H1 (cell line): ENCODE data around the gene TUBGCP2. TPM values are rescaled to one million over a fixed set of nuclear protein-coding genes. Genes with fewer than 3 reads are reported as not detected.

ENCODE experiments used
- CTCF ChIA-PET: fragments of 300-600 bp; sonication (Branson Sonifier 250); formaldehyde crosslinking; loops from one replicate; lab custom pipeline; 2021; ENCODE audit not compliant: partially characterized antibody; lab: Charles Lee
- POLR2A ChIA-PET: fragments of 300-600 bp; sonication (Branson Sonifier 250); formaldehyde crosslinking; loops from one replicate; lab custom pipeline; 2021; ENCODE audit warnings: inconsistent platforms; ENCODE audit not compliant: partially characterized antibody; lab: Charles Lee
- DNase-seq, 2 experiments: peaks; one replicate each; pipeline versions ENCODE4 v3.0.0 to v3.0.0-alpha.2; 2010 to 2022; ENCODE audit warnings: low spot score in 2 of 2, low read depth in 1 of 2, mixed read lengths in 1 of 2
- FAIRE-seq: peaks from 2 replicates; lab custom pipeline; 2011; peaks lifted over from hg19 to GRCh38; lab: Jason Lieb, UNC
- H2AFZ ChIP-seq: 2 replicates; pipeline ENCODE4 v1.8.1; 2012; ENCODE audit warnings: low read length, inconsistent platforms
- H2AK5ac ChIP-seq: 2 replicates; pipeline ENCODE4 v1.6.1; 2013; ENCODE audit warnings: low read depth, low read length
- H2BK120ac ChIP-seq: replicated peaks from 2 replicates; pipeline ENCODE3; 2013; ENCODE audit warnings: low read depth, low read length, inconsistent platforms
- H2BK12ac ChIP-seq: 2 replicates; pipeline ENCODE4 v1.6.1; 2013; ENCODE audit warnings: low read depth, low read length
- H2BK15ac ChIP-seq: 2 replicates; pipeline ENCODE4 v1.6.1; 2013; ENCODE audit warnings: low read length
- H2BK20ac ChIP-seq: 2 replicates; pipeline ENCODE4 v1.6.1; 2013; ENCODE audit warnings: low read length
- H2BK5ac ChIP-seq: 2 replicates; pipeline ENCODE4 v1.6.1; 2013; ENCODE audit warnings: low read depth, low read length
- H3K14ac ChIP-seq: 2 replicates; pipeline ENCODE4 v1.6.1; 2013; ENCODE audit warnings: inconsistent platforms; ENCODE audit not compliant: insufficient read length
- H3K18ac ChIP-seq: 2 replicates; pipeline ENCODE4 v1.6.1; 2013; ENCODE audit warnings: low read length; ENCODE audit errors: extremely low read depth
- H3K23ac ChIP-seq: 2 replicates; pipeline ENCODE4 v1.6.1; 2013; ENCODE audit warnings: inconsistent platforms; ENCODE audit not compliant: insufficient read length
- H3K23me2 ChIP-seq: 2 replicates; pipeline ENCODE4 v1.6.1; 2013; ENCODE audit warnings: low read depth, low read length
- H3K27ac ChIP-seq: 2 replicates; pipeline ENCODE4 v1.6.1; 2011; ENCODE audit warnings: low read depth, low read length, inconsistent platforms
- H3K27me3 ChIP-seq, 4 experiments: replicated peaks in 1 of 4; 1 replicate in 1 of 4; 2 replicates in 3 of 4; pipeline versions ENCODE4 v1.6.1 to v1.8.1; 2011 to 2013; ENCODE audit warnings: low read length in 3 of 4, mild to moderate bottlenecking in 3 of 4, inconsistent platforms in 2 of 4, mixed read lengths in 2 of 4, moderate library complexity in 1 of 4; ENCODE audit not compliant: control insufficient read depth in 3 of 4, insufficient read depth in 3 of 4; ENCODE audit errors: extremely low read depth in 1 of 4
- H3K36me3 ChIP-seq, 4 experiments: 2 replicates each; pipeline versions ENCODE4 v1.6.1 to v1.8.1; 2011 to 2013; ENCODE audit warnings: mild to moderate bottlenecking in 4 of 4, low read length in 3 of 4, moderate library complexity in 2 of 4, control low read depth in 1 of 4, inconsistent platforms in 1 of 4; ENCODE audit not compliant: insufficient read depth in 4 of 4, control insufficient read depth in 2 of 4
- H3K4ac ChIP-seq: replicated peaks from 2 replicates; pipeline ENCODE3; 2013; ENCODE audit warnings: low read length, low read depth, mixed read lengths, inconsistent platforms; ENCODE audit not compliant: insufficient read length
- H3K4me1 ChIP-seq, 4 experiments: replicated peaks in 1 of 4; 1 replicate in 1 of 4; 2 replicates in 3 of 4; pipeline versions ENCODE4 v1.6.1 to v1.8.1; 2011 to 2013; ENCODE audit warnings: low read length in 3 of 4, inconsistent platforms in 2 of 4, mixed read lengths in 1 of 4; ENCODE audit not compliant: insufficient read depth in 4 of 4, control insufficient read depth in 3 of 4
- H3K4me2 ChIP-seq, 2 experiments: 2 replicates each; pipeline versions ENCODE4 v1.6.1 to v1.8.1; 2011 to 2013; ENCODE audit warnings: low read depth in 2 of 2, low read length in 2 of 2, control low read depth in 1 of 2, inconsistent platforms in 1 of 2, mild to moderate bottlenecking in 1 of 2; ENCODE audit not compliant: insufficient read depth in 1 of 2
- H3K4me3 ChIP-seq, 4 experiments: fragments of 200-600, 300-600 bp in 1 of 4; sonication (generic), shearing (Covaris generic), sonication (Bioruptor Twin) in 1 of 4; 2 replicates each; pipeline versions ENCODE4 v1.5.1 to v1.8.1; 2011 to 2016; ENCODE audit warnings: low read length in 4 of 4, low read depth in 3 of 4, control low read depth in 2 of 4, inconsistent platforms in 2 of 4, mild to moderate bottlenecking in 2 of 4, mixed read lengths in 1 of 4, moderate library complexity in 1 of 4; ENCODE audit not compliant: insufficient read depth in 2 of 4; ENCODE audit errors: extremely low read depth in 1 of 4
- H3K56ac ChIP-seq: replicated peaks from 2 replicates; pipeline ENCODE3; 2013; ENCODE audit warnings: low read depth, mild to moderate bottlenecking, mixed read lengths, low read length, inconsistent platforms; ENCODE audit not compliant: insufficient read length
- H3K79me1 ChIP-seq: 2 replicates; pipeline ENCODE4 v1.6.1; 2013; ENCODE audit warnings: low read depth, low read length, control low read depth
- H3K79me2 ChIP-seq, 2 experiments: 2 replicates each; pipeline versions ENCODE4 v1.6.1 to v1.8.1; 2012 to 2013; ENCODE audit warnings: low read length in 2 of 2, mild to moderate bottlenecking in 2 of 2, inconsistent platforms in 1 of 2; ENCODE audit not compliant: insufficient read depth in 2 of 2, control insufficient read depth in 1 of 2
- H3K9ac ChIP-seq, 4 experiments: replicated peaks in 1 of 4; 1 replicate in 1 of 4; 2 replicates in 3 of 4; pipeline versions ENCODE4 v1.6.1 to v1.8.1; 2011 to 2013; ENCODE audit warnings: low read depth in 3 of 4, low read length in 3 of 4, control low read depth in 2 of 4, mild to moderate bottlenecking in 2 of 4, moderate library complexity in 2 of 4, inconsistent platforms in 1 of 4; ENCODE audit errors: extremely low read depth in 1 of 4
- H3K9me3 ChIP-seq, 2 experiments: 2 replicates each; pipeline versions ENCODE4 v1.6.1 to v1.8.1; 2012 to 2013; ENCODE audit warnings: mild to moderate bottlenecking in 2 of 2, moderate library complexity in 2 of 2, control low read depth in 1 of 2, inconsistent platforms in 1 of 2, low read depth in 1 of 2, low read length in 1 of 2, mixed read lengths in 1 of 2; ENCODE audit not compliant: insufficient read depth in 2 of 2
- H4K20me1 ChIP-seq, 2 experiments: replicated peaks in 1 of 2; 2 replicates each; pipeline versions ENCODE3 to v1.8.1; 2011 to 2013; ENCODE audit warnings: inconsistent platforms in 2 of 2, low read length in 2 of 2, mild to moderate bottlenecking in 1 of 2; ENCODE audit not compliant: insufficient read depth in 2 of 2, control insufficient read depth in 1 of 2
- H4K5ac ChIP-seq: 2 replicates; pipeline ENCODE4 v1.6.1; 2013; ENCODE audit warnings: low read length, low read depth, mixed read lengths, inconsistent platforms; ENCODE audit not compliant: insufficient read length
- H4K8ac ChIP-seq: 2 replicates; pipeline ENCODE4 v1.8.0; 2013; ENCODE audit warnings: mild to moderate bottlenecking, moderate library complexity, low read length, inconsistent platforms; ENCODE audit not compliant: insufficient read depth; ENCODE audit errors: extremely low read depth
- H4K91ac ChIP-seq: replicated peaks from 2 replicates; pipeline ENCODE3; 2013; ENCODE audit warnings: low read length, mixed read lengths, inconsistent platforms; ENCODE audit not compliant: insufficient read length
- BACH1 ChIP-seq: IDR thresholded peaks from 2 replicates; pipeline ENCODE4 v1.6.1; 2012; ENCODE audit warnings: low read length, improper control_type of control experiment
- CHD2 ChIP-seq: IDR thresholded peaks from 2 replicates; pipeline ENCODE4 v1.6.1; 2012; ENCODE audit warnings: low read length, improper control_type of control experiment
- CREB1 ChIP-seq: IDR thresholded peaks from 2 replicates; pipeline ENCODE4 v1.6.1; 2012; ENCODE audit warnings: inconsistent platforms
- EP300 ChIP-seq, 2 experiments: IDR thresholded peaks; 1 replicate in 1 of 2; 2 replicates in 1 of 2; pipeline ENCODE4 v1.6.1; 2011 to 2012; ENCODE audit warnings: low read depth in 2 of 2, low read length in 2 of 2, mild to moderate bottlenecking in 2 of 2, borderline replicate concordance in 1 of 2, inconsistent platforms in 1 of 2, moderate library complexity in 1 of 2
- EZH2 ChIP-seq: fragments of 200-600 bp; sonication (generic); IDR thresholded peaks from 2 replicates; pipeline ENCODE4 v1.7.1; 2012; ENCODE audit warnings: low read depth, mild to moderate bottlenecking, moderate library complexity, low read length, inconsistent platforms; ENCODE audit not compliant: severe bottlenecking
- HDAC2 ChIP-seq, 2 experiments: fragments of 300-600 bp in 1 of 2; sonication (generic) in 1 of 2; IDR thresholded peaks; 2 replicates each; pipeline ENCODE4 v1.6.1; 2011 to 2012; ENCODE audit warnings: low read depth in 2 of 2, low read length in 2 of 2, mild to moderate bottlenecking in 2 of 2, moderate library complexity in 2 of 2, borderline replicate concordance in 1 of 2, inconsistent platforms in 1 of 2
- JUND ChIP-seq: IDR thresholded peaks from 2 replicates; pipeline ENCODE4 v1.6.1; 2011; ENCODE audit warnings: mild to moderate bottlenecking, improper control_type of control experiment, low read length
- POLR2AphosphoS5 ChIP-seq: IDR thresholded peaks from 2 replicates; pipeline ENCODE4 v1.6.1; 2011; ENCODE audit warnings: low read depth, low read length
- SIN3A ChIP-seq, 2 experiments: IDR thresholded peaks in 1 of 2; conservative IDR thresholded peaks in 1 of 2; 2 replicates each; pipeline ENCODE4 v1.6.1; 2011 to 2012; ENCODE audit warnings: low read length in 2 of 2, improper control_type of control experiment in 1 of 2, low read depth in 1 of 2, mild to moderate bottlenecking in 1 of 2
- ZNF274 ChIP-seq: IDR thresholded peaks from 2 replicates; pipeline ENCODE4 v1.7.0; 2012; ENCODE audit warnings: low read length, borderline replicate concordance; ENCODE audit errors: extremely low read depth
- WGBS, 2 experiments: shearing (Covaris generic) in 1 of 2; methylation state at CpG; one replicate each; pipeline versions ENCODE4 v1.1.6 to v1.1.7; 2013 to 2015; ENCODE audit warnings: low lambda C conversion rate in 2 of 2, mixed read lengths in 2 of 2, inconsistent platforms in 1 of 2, low coverage in 1 of 2, missing lambda C conversion rate in 1 of 2; ENCODE audit not compliant: insufficient replicate concordance in 2 of 2, insufficient coverage in 1 of 2, insufficient read length in 1 of 2; ENCODE audit errors: extremely low coverage in 1 of 2, missing lambda C conversion rate in 1 of 2; 5-methylcytosine and 5-hydroxymethylcytosine counted together
- polyA plus RNA-seq, 7 experiments: library from polyadenylated mRNA; depleted of rRNA in 3 of 7; stranded (reverse) in 5 of 7; unstranded in 2 of 7; fragments of >200 nt in 5 of 7; fragments of 200-250 nt in 2 of 7; gene quantifications; 1 replicate in 5 of 7; 2 replicates in 1 of 7; 4 replicates in 1 of 7; pipeline versions ENCODE4 v1.2.1 to v1.2.3, GENCODE V29; 2011 to 2013; ENCODE audit warnings: missing spikeins in 2 of 7, mixed read lengths in 2 of 7
- total RNA-seq: library from RNA; stranded (reverse); fragmentation: NEBNext Ultra II Directional; extraction: Animal tissue kit (Norgen Biotek cat#: 25700); gene quantifications from 2 replicates; pipeline ENCODE4 v1.2.1, GENCODE V29; 2021
- TF ChIP-seq, protein P1 (sequence below): IDR thresholded peaks from 2 replicates; pipeline ENCODE4 v1.6.1; 2011; ENCODE audit warnings: low read length, improper control_type of control experiment

The TUBGCP2 gene
- total and polyA plus RNA-seq, 2 of the 8 experiments (the other 6 are each of a cell fraction or from before 2014, with no cell fraction given), result 34.9 to 51.9 TPM

DNA sequence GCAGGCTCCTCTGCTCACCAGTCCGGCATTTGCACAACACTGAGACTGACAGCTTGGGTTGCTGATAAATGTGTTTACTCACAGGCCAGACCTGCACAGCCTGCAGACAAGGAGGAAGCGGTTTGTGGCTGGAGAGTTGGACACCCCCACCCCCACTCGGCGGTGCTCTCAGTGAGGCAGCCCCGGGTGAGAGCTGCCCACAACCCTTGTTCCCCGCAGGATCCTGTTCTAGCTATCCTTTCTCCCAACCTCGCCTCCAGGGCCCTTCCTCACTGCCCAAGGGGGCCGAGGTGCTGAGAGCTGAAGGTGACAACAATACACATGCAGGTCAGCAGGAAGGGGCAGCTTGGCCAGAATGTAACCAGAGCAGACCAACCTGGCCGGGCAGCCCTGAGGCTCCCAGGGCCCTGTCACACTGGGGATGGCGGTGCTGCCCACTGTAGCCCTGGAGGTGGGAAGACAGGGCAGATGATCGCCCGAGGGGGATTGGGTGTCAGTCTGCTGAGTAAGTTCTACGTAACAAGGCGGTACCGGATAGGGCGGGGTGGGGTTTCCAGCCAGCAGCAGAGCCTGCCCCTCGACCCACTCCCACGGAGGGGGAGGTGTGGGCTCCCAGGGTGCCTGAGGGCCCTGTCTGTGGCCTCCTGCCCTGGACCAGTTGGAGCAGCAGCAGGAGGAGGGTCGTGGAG, 30.0 kb downstream of the TUBGCP2 start:
- Histone ChIP-seq H3K4me1 (peaks cover 0 to 13% (median 7%) of the 10 kb centered on the region in 4 experiments; a peak in 5 of 7 replicates), H3K36me3 (peaks cover 4 to 22% (median 14%) of the 10 kb centered on the region in 4 experiments; a peak in 6 of 8 replicates), H3K79me1 (no peaks in the 10 kb centered on the region), H4K5ac (no peak overlapping the region), H4K20me1 (peaks cover 0 to 6% of the 10 kb centered on the region in 2 experiments), H4K8ac (0 out of 2 replicates have a peak overlapping the region, but pooled peaks have one; percentile 20), H2BK20ac (no peak overlapping the region), H3K79me2 (no peaks in the 10 kb centered on the region), H3K14ac (no peak overlapping the region), H3K9me3 (no peaks in the 10 kb centered on the region), H3K23me2 (peaks cover 5% of the 10 kb centered on the region; the same call in 1 of the 2 replicates), H2BK15ac (no peak overlapping the region), H3K23ac (no peak overlapping the region), H3K18ac (no peak overlapping the region), H3K56ac (no peak overlapping the region), H3K27me3 (peaks cover 0 to 7% (median 4%) of the 10 kb centered on the region in 4 experiments; a peak in 6 of 7 replicates), H3K4ac (no peak overlapping the region), H3K4me2 (no peak overlapping the region), H2BK5ac (no peak overlapping the region), H2AFZ (no peak overlapping the region), H3K9ac (no peak overlapping the region), H3K27ac (no peak overlapping the region), H3K4me3 (no peak overlapping the region), H2BK12ac (no peak overlapping the region), H4K91ac (no peak overlapping the region), H2AK5ac (no peak overlapping the region), H2BK120ac (no peak overlapping the region)
- POLR2A ChIA-PET, result interaction anchor here (0.8 to 2.4 kb wide), 5 partner anchors 11 to 65 kb away, joined by 3 to 7 read pairs (median 3); no protein-coding TSS in a partner anchor
- FAIRE-seq, result no peak
- WGBS, 2 experiments, result 93% methylated on average over 18 of the region's 19 CpGs; no CpG with 5 or more reads in 1 of the 2 experiments
- CTCF ChIA-PET, result interaction anchor here (0.6 to 1.8 kb wide), 6 partner anchors 12 to 339 kb away, joined by 3 to 4 read pairs (median 4); no protein-coding TSS in a partner anchor
- DNase-seq, result no peak
- TF ChIP-seq CREB1 (no peak), CHD2 (no peak), JUND (no peak), POLR2AphosphoS5 (no peak), ZNF274 (no peak), SIN3A (conservative IDR thresholded peaks at IDR 0.05 in 1 of 2, IDR thresholded peaks at IDR 0.05 in 1 of 2; ENCODE audit: low read depth in 1 of 2, low read length in 2 of 2) (no peak), EP300 (IDR thresholded peaks at IDR 0.05; ENCODE audit: borderline replicate concordance in 1 of 2, low read depth in 2 of 2, low read length in 2 of 2) (no peak), BACH1 (no peak), EZH2 (no peak), HDAC2 (IDR thresholded peaks at IDR 0.05; ENCODE audit: borderline replicate concordance in 1 of 2, low read depth in 2 of 2, low read length in 2 of 2) (no peak)
- TF ChIP-seq, protein P1, sequence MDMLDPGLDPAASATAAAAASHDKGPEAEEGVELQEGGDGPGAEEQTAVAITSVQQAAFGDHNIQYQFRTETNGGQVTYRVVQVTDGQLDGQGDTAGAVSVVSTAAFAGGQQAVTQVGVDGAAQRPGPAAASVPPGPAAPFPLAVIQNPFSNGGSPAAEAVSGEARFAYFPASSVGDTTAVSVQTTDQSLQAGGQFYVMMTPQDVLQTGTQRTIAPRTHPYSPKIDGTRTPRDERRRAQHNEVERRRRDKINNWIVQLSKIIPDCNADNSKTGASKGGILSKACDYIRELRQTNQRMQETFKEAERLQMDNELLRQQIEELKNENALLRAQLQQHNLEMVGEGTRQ, result no peak
